Measurements from ENCODE around the gene PTPRT.

PTPRT gene

GRCh38 chr20:42364446-42364845 lies 825.3 kb downstream of the PTPRT start:
- H3K4me3 ChIP-seq (ENCODE audit: low read length): no peak overlapping the region
- H3K9me3 ChIP-seq (ENCODE audit: control insufficient read depth, low read length): no peaks in the 10 kb centered on the region
- H3K4me1 ChIP-seq (ENCODE audit: control insufficient read depth, insufficient read depth, low read length): no peaks in the 10 kb centered on the region
- no peak overlapping the region for H3K9ac ChIP-seq (ENCODE audit: low read length)
- no peaks in the 10 kb centered on the region for H3K36me3 ChIP-seq (ENCODE audit: control insufficient read depth, insufficient read depth, low read length, severe bottlenecking)
- H3K27me3 ChIP-seq (replicated peaks; ENCODE audit: control insufficient read depth, insufficient read depth, low read length): no peaks in the 10 kb centered on the region
- no peak for DNase-seq (ENCODE audit: low read depth)

GRCh38 chr20:42361402-42361970 lies 828.2 kb downstream of the PTPRT start:
- no peak for DNase-seq (ENCODE audit: low read depth)
- Histone ChIP-seq H3K4me3 (ENCODE audit: low read length) (no peak overlapping the region), H3K4me1 (ENCODE audit: control insufficient read depth, insufficient read depth, low read length) (no peaks in the 10 kb centered on the region), H3K27me3 (replicated peaks; ENCODE audit: control insufficient read depth, insufficient read depth, low read length) (no peaks in the 10 kb centered on the region), H3K9me3 (ENCODE audit: control insufficient read depth, low read length) (no peaks in the 10 kb centered on the region), H3K9ac (ENCODE audit: low read length) (no peak overlapping the region), H3K36me3 (ENCODE audit: control insufficient read depth, insufficient read depth, low read length, severe bottlenecking) (no peaks in the 10 kb centered on the region)

- Histone ChIP-seq H3K9me3 (ENCODE audit: control insufficient read depth, low read length) (no peaks in the 10 kb centered on the region), H3K4me3 (ENCODE audit: low read length) (no peak overlapping the region), H3K4me1 (ENCODE audit: control insufficient read depth, insufficient read depth, low read length) (no peaks in the 10 kb centered on the region), H3K36me3 (ENCODE audit: control insufficient read depth, insufficient read depth, low read length, severe bottlenecking) (no peaks in the 10 kb centered on the region), H3K9ac (ENCODE audit: low read length) (no peak overlapping the region), H3K27me3 (replicated peaks; ENCODE audit: control insufficient read depth, insufficient read depth, low read length) (no peaks in the 10 kb centered on the region)
- no peak for DNase-seq (ENCODE audit: low read depth)
These were observed 829.1 kb downstream of the PTPRT start for GRCh38 chr20:42360621-42361020.

GRCh38 chr20:42359617-42360016 lies 830.1 kb downstream of the PTPRT start:
- no peak for DNase-seq (ENCODE audit: low read depth)
- no peaks in the 10 kb centered on the region for H3K9me3 ChIP-seq (ENCODE audit: control insufficient read depth, low read length)
- H3K36me3 ChIP-seq (ENCODE audit: control insufficient read depth, insufficient read depth, low read length, severe bottlenecking): no peaks in the 10 kb centered on the region
- H3K4me3 ChIP-seq (ENCODE audit: low read length): no peak overlapping the region
- H3K9ac ChIP-seq (ENCODE audit: low read length): no peak overlapping the region
- H3K4me1 ChIP-seq (ENCODE audit: control insufficient read depth, insufficient read depth, low read length): no peaks in the 10 kb centered on the region
- H3K27me3 ChIP-seq (replicated peaks; ENCODE audit: control insufficient read depth, insufficient read depth, low read length): no peaks in the 10 kb centered on the region

GRCh38 chr20:42352096-42352495 lies 837.6 kb downstream of the PTPRT start:
- no peaks in the 10 kb centered on the region for H3K36me3 ChIP-seq (ENCODE audit: control insufficient read depth, insufficient read depth, low read length, severe bottlenecking)
- H3K27me3 ChIP-seq (replicated peaks; ENCODE audit: control insufficient read depth, insufficient read depth, low read length): no peaks in the 10 kb centered on the region
- no peak for DNase-seq (ENCODE audit: low read depth)
- no peaks in the 10 kb centered on the region for H3K9me3 ChIP-seq (ENCODE audit: control insufficient read depth, low read length)
- H3K4me1 ChIP-seq (ENCODE audit: control insufficient read depth, insufficient read depth, low read length): no peaks in the 10 kb centered on the region
- H3K4me3 ChIP-seq (ENCODE audit: low read length): no peak overlapping the region
- H3K9ac ChIP-seq (ENCODE audit: low read length): no peak overlapping the region

- Histone ChIP-seq H3K9me3 (ENCODE audit: control insufficient read depth, low read length) (no peaks in the 10 kb centered on the region), H3K9ac (ENCODE audit: low read length) (no peak overlapping the region), H3K4me1 (ENCODE audit: control insufficient read depth, insufficient read depth, low read length) (no peaks in the 10 kb centered on the region), H3K4me3 (ENCODE audit: low read length) (no peak overlapping the region), H3K36me3 (ENCODE audit: control insufficient read depth, insufficient read depth, low read length, severe bottlenecking) (no peaks in the 10 kb centered on the region), H3K27me3 (replicated peaks; ENCODE audit: control insufficient read depth, insufficient read depth, low read length) (no peaks in the 10 kb centered on the region)
- no peak for DNase-seq (ENCODE audit: low read depth)
These were observed 839.2 kb downstream of the PTPRT start for GRCh38 chr20:42350521-42350920.

- Histone ChIP-seq H3K4me1 (ENCODE audit: control insufficient read depth, insufficient read depth, low read length) (no peaks in the 10 kb centered on the region), H3K36me3 (ENCODE audit: control insufficient read depth, insufficient read depth, low read length, severe bottlenecking) (no peaks in the 10 kb centered on the region), H3K4me3 (ENCODE audit: low read length) (no peak overlapping the region), H3K27me3 (replicated peaks; ENCODE audit: control insufficient read depth, insufficient read depth, low read length) (no peaks in the 10 kb centered on the region), H3K9me3 (ENCODE audit: control insufficient read depth, low read length) (no peaks in the 10 kb centered on the region), H3K9ac (ENCODE audit: low read length) (no peak overlapping the region)
- no peak for DNase-seq (ENCODE audit: low read depth)
These were observed 843.2 kb downstream of the PTPRT start for GRCh38 chr20:42346189-42347170.

- no peaks in the 10 kb centered on the region for H3K9me3 ChIP-seq (ENCODE audit: control insufficient read depth, low read length)
- H3K27me3 ChIP-seq (replicated peaks; ENCODE audit: control insufficient read depth, insufficient read depth, low read length): no peaks in the 10 kb centered on the region
- H3K9ac ChIP-seq (ENCODE audit: low read length): no peak overlapping the region
- no peaks in the 10 kb centered on the region for H3K36me3 ChIP-seq (ENCODE audit: control insufficient read depth, insufficient read depth, low read length, severe bottlenecking)
- no peak for DNase-seq (ENCODE audit: low read depth)
- H3K4me3 ChIP-seq (ENCODE audit: low read length): no peak overlapping the region
- H3K4me1 ChIP-seq (ENCODE audit: control insufficient read depth, insufficient read depth, low read length): no peaks in the 10 kb centered on the region
These were observed 848.1 kb downstream of the PTPRT start for GRCh38 chr20:42341654-42342053.

- Histone ChIP-seq H3K36me3 (ENCODE audit: control insufficient read depth, insufficient read depth, low read length, severe bottlenecking) (no peaks in the 10 kb centered on the region), H3K27me3 (replicated peaks; ENCODE audit: control insufficient read depth, insufficient read depth, low read length) (no peaks in the 10 kb centered on the region)
These were observed 849.3 kb downstream of the PTPRT start for GRCh38 chr20:42340368-42340767.

GRCh38 chr20:42338294-42339201 lies 851.2 kb downstream of the PTPRT start:
- DNase-seq (ENCODE audit: low read depth): no peak
- peaks cover 4% of the 10 kb centered on the region for H3K9me3 ChIP-seq (ENCODE audit: control insufficient read depth, low read length)
- no peaks in the 10 kb centered on the region for H3K36me3 ChIP-seq (ENCODE audit: control insufficient read depth, insufficient read depth, low read length, severe bottlenecking)
- peaks cover 2% of the 10 kb centered on the region for H3K4me1 ChIP-seq (ENCODE audit: control insufficient read depth, insufficient read depth, low read length)
- no peaks in the 10 kb centered on the region for H3K27me3 ChIP-seq (replicated peaks; ENCODE audit: control insufficient read depth, insufficient read depth, low read length)
- H3K9ac ChIP-seq (ENCODE audit: low read length): no peak overlapping the region
- no peak overlapping the region for H3K4me3 ChIP-seq (ENCODE audit: low read length)

More at GRCh38 chr20:42340368-42340767, 849.3 kb downstream of the PTPRT start:
- Histone ChIP-seq H3K9ac (ENCODE audit: low read length) (no peak overlapping the region), H3K4me1 (ENCODE audit: control insufficient read depth, insufficient read depth, low read length) (peaks cover 2% of the 10 kb centered on the region), H3K4me3 (ENCODE audit: low read length) (no peak overlapping the region), H3K9me3 (ENCODE audit: control insufficient read depth, low read length) (no peaks in the 10 kb centered on the region)
- no peak for DNase-seq (ENCODE audit: low read depth)

GRCh38 chr20:42336576-42336975 lies 853.1 kb downstream of the PTPRT start:
- H3K27me3 ChIP-seq (replicated peaks; ENCODE audit: control insufficient read depth, insufficient read depth, low read length): no peaks in the 10 kb centered on the region
- peaks cover 2% of the 10 kb centered on the region for H3K4me1 ChIP-seq (ENCODE audit: control insufficient read depth, insufficient read depth, low read length)
- H3K9ac ChIP-seq (ENCODE audit: low read length): no peak overlapping the region
- H3K36me3 ChIP-seq (ENCODE audit: control insufficient read depth, insufficient read depth, low read length, severe bottlenecking): no peaks in the 10 kb centered on the region
- no peak overlapping the region for H3K4me3 ChIP-seq (ENCODE audit: low read length)
- no peak for DNase-seq (ENCODE audit: low read depth)
- H3K9me3 ChIP-seq (ENCODE audit: control insufficient read depth, low read length): peaks cover 4% of the 10 kb centered on the region

Measured in adipocyte (in vitro differentiated cells).